Heart right ventricle (tissue), 16 donors: ENCODE measurements around the gene TBL2. TPM values are rescaled to one million over a fixed set of nuclear protein-coding genes. Genes with fewer than 3 reads are reported as not detected.

Experiments used
- ATAC-seq, 8 donors: fragments of 200-7000 bp; cut with Tn5 transposase; one replicate each; pipeline ENCODE4 v1.9.1; 2020; ENCODE audit warnings: mild to moderate bottlenecking in 8 of 8, moderate library complexity in 8 of 8, moderate number of reproducible peaks in 1 of 8
- DNase-seq, 2 donors: peaks; one replicate each; pipeline ENCODE4 v3.0.0-alpha.2; 2020
- H3K27ac ChIP-seq, 10 donors: fragments of 200-600 bp; sonication (generic) in 2 of 10; one replicate each; pipeline versions ENCODE4 v1.5.0 to v1.8.0; 2020 to 2022; ENCODE audit warnings: mild to moderate bottlenecking in 3 of 10
- H3K27me3 ChIP-seq, 7 donors: fragments of 200-600 bp; one replicate each; pipeline ENCODE4 v1.8.0; 2021 to 2022; ENCODE audit warnings: mild to moderate bottlenecking in 2 of 7
- H3K36me3 ChIP-seq, 9 donors: fragments of 200-600 bp; sonication (generic) in 1 of 9; one replicate each; pipeline versions ENCODE4 v1.5.0 to v1.8.0; 2020 to 2022; ENCODE audit warnings: mild to moderate bottlenecking in 2 of 9
- H3K4me1 ChIP-seq, 9 donors: fragments of 200-600 bp; sonication (generic) in 1 of 9; one replicate each; pipeline versions ENCODE4 v1.5.0 to v1.8.0; 2020 to 2022; ENCODE audit warnings: mild to moderate bottlenecking in 4 of 9
- H3K4me3 ChIP-seq, 10 donors: fragments of 200-600 bp; sonication (generic) in 2 of 10; one replicate each; pipeline versions ENCODE4 v1.5.0 to v1.8.0; 2020 to 2022; ENCODE audit warnings: mild to moderate bottlenecking in 7 of 10, moderate library complexity in 2 of 10
- H3K9me3 ChIP-seq, 11 donors: fragments of 200-600 bp in 10 of 11; sonication (generic) in 2 of 11; one replicate each; pipeline versions ENCODE4 v1.5.0 to v1.8.0; 2013 to 2022; ENCODE audit warnings: mild to moderate bottlenecking in 2 of 11, control low read depth in 1 of 11, moderate library complexity in 1 of 11
- WGBS, 2 donors: extraction: QIAGEN DNeasy Blood & Tissue Kit; methylation state at CpG; one replicate each; pipeline ENCODE4 v1.1.7; 2013; ENCODE audit warnings: inconsistent platforms in 1 of 2; 5-methylcytosine and 5-hydroxymethylcytosine counted together
- intact Hi-C, 10 donors: fragments of 100-400 bp; cut with DNase I; formaldehyde crosslinking; loops; one replicate each; pipeline versions ENCODE4 v1.11.1 to v1.14.2; 2022
- polyA plus RNA-seq, 2 donors: library from polyadenylated mRNA; stranded (reverse); fragments of 200-250 nt; gene quantifications; one replicate each; pipeline ENCODE4 v1.2.3, GENCODE V29; 2013
- total RNA-seq, 10 donors: library from RNA; stranded (reverse); fragmentation: NEBNext Ultra II Directional in 3 of 10; extraction: Animal tissue kit (Norgen Biotek cat#: 25700) in 3 of 10; gene quantifications; one replicate each; pipeline versions ENCODE4 v1.2.1 to v1.2.4, GENCODE V29; 2021 to 2023
- TF ChIP-seq, protein P1 (sequence below), 9 donors: fragments of 200-600 bp; sonication (generic) in 2 of 9; IDR thresholded peaks; one replicate each; pipeline versions ENCODE4 v1.5.0 to v1.8.0; 2021 to 2022; ENCODE audit warnings: antibody characterized with exemption in 9 of 9, mild to moderate bottlenecking in 5 of 9, moderate library complexity in 1 of 9
- donor health status: Arrhythmogenic right ventricular cardiomyopathy.
- donor health status: ischemic (EF 13 %, LVEDD 7.1; RV severe dilation, severe dysfunction).
- donor health status: healthy with polysubstance abuse.
- donor health status: DM: no; HTN: yes; CAD: no.
- donor health status: DM: no; HTN: no; CAD: no.
- donor health status: ischemic (EF 25% LVEDD 6.9; RV normal size, moderate dysfunction).
- donor health status: ischemic (EF 25% LVEDD 5.7; RV mildly dilated, moderate dysfunction).
- donor health status: healthy.
- donor health status: DM: yes; HTN: yes; CAD: no.
- donor health status: Ischemic cardiomyopathy.
- donor health status: ischemic (EF 35%, LVEDD 5.7; RV mildly dilated, moderate dysfunction).
- donor health status: nonischemic (EF 11% LVEDD 7.7; RV severe dilation, severe dysfunction).
- donor health status: DM: yes; HTN: yes; CAD: no.
- donor health status: PGD.
- donor health status: ischemic (EF 29% LVEDD 5.4; RV normal size, mild dysfunction).
- donor health status: nonischemic (EF 23%, LVEDD 6.1; RV moderate dilation, normal function).

Gene TBL2
- total and polyA plus RNA-seq, 12 donors: 6.9 to 22.1 (median 10.4) TPM

- DNase-seq: no peak
- Histone ChIP-seq H3K27ac (no peak overlapping the region), H3K9me3 (no peaks in the 10 kb centered on the region), H3K27me3 (peaks cover 0 to 64% (median 29%) of the 10 kb centered on the region in 7 donors), H3K4me1 (no peaks in the 10 kb centered on the region), H3K36me3 (no peaks in the 10 kb centered on the region), H3K4me3 (no peak overlapping the region)
- intact Hi-C loops: loop anchor here in 5 of 10 donors (10.0 kb wide), 2 partner anchors 65 to 255 kb away; partner anchors contain the start of gene VPS37D (in 1 of the 5)
- TF ChIP-seq, protein P1, sequence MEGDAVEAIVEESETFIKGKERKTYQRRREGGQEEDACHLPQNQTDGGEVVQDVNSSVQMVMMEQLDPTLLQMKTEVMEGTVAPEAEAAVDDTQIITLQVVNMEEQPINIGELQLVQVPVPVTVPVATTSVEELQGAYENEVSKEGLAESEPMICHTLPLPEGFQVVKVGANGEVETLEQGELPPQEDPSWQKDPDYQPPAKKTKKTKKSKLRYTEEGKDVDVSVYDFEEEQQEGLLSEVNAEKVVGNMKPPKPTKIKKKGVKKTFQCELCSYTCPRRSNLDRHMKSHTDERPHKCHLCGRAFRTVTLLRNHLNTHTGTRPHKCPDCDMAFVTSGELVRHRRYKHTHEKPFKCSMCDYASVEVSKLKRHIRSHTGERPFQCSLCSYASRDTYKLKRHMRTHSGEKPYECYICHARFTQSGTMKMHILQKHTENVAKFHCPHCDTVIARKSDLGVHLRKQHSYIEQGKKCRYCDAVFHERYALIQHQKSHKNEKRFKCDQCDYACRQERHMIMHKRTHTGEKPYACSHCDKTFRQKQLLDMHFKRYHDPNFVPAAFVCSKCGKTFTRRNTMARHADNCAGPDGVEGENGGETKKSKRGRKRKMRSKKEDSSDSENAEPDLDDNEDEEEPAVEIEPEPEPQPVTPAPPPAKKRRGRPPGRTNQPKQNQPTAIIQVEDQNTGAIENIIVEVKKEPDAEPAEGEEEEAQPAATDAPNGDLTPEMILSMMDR (IDR thresholded peaks at IDR 0.05): no peak
- ATAC-seq: no peak
- 71 to 73% methylated on average over 7 of the region's 7 CpGs for WGBS, 2 donors
Measured at GRCh38 chr7:73599916-73600315, 21.5 kb upstream of the TBL2 start.

DNA sequence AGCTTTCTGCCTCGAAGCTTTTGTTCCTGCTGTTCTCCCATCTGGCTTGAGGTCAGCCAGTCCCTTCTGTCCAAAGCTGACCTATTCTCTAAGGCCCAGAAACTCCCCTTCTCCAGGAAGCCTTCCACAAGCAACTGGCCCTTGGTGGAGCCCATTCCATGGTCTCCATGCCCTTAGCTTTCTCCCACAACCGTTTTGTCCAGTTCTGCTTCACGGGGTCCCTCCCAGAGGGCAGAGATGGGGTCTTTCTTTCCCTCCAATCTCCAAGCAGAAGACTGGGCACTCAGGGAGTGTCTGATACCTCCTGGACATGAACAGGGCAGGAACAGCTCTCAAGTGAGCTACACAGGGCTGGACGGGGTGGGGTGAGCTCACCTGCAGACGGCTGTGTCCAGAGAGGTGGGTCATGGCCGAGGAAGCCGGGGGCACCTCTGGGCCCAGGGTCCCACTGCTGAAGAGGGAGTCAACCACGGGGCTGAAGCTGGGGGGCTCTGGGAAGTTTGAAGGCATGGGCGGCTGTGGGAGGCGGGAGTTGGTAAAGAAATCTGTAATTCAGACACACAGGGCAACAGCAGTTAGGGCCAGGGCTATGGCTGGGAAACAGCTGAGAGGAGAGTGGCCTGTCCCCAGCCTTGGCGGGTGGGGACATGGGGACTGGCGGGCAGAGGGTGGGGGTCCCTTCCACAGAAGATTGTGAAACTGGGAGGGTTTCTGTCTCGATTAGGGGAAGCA, 20.9 kb upstream of the TBL2 start:
- H3K36me3 ChIP-seq: no peaks in the 10 kb centered on the region
- H3K4me1 ChIP-seq: no peaks in the 10 kb centered on the region
- TF ChIP-seq, protein P1 (IDR thresholded peaks at IDR 0.05): no peak
- no peak for ATAC-seq
- H3K9me3 ChIP-seq: no peaks in the 10 kb centered on the region
- no peak overlapping the region for H3K4me3 ChIP-seq
- 71 to 75% methylated on average over 13 of the region's 13 CpGs for WGBS, 2 donors
- intact Hi-C loops: no loop called here
- DNase-seq: no peak
- H3K27ac ChIP-seq: no peak overlapping the region
- H3K27me3 ChIP-seq: peaks cover 0 to 59% (median 29%) of the 10 kb centered on the region in 7 donors

- peaks cover 0 to 48% (median 24%) of the 10 kb centered on the region in 7 donors for H3K27me3 ChIP-seq
- TF ChIP-seq, protein P1 (IDR thresholded peaks at IDR 0.05): no peak
- ATAC-seq: no peak
- no peaks in the 10 kb centered on the region for H3K4me1 ChIP-seq
- 90% methylated on average over 5 of the region's 5 CpGs for WGBS, 2 donors
- no peaks in the 10 kb centered on the region for H3K9me3 ChIP-seq
- no peak overlapping the region for H3K4me3 ChIP-seq
- no peak overlapping the region for H3K27ac ChIP-seq
- no peaks in the 10 kb centered on the region for H3K36me3 ChIP-seq
- no peak for DNase-seq
- intact Hi-C loops: no loop called here
Measured at GRCh38 chr7:73597978-73598782, 19.8 kb upstream of the TBL2 start.

- Histone ChIP-seq H3K27ac (no peak overlapping the region), H3K27me3 (peaks cover 0 to 41% (median 12%) of the 10 kb centered on the region in 7 donors), H3K36me3 (no peaks in the 10 kb centered on the region), H3K4me1 (no peaks in the 10 kb centered on the region), H3K9me3 (no peaks in the 10 kb centered on the region), H3K4me3 (no peak overlapping the region)
- TF ChIP-seq, protein P1 (IDR thresholded peaks at IDR 0.05): no peak
- DNase-seq: no peak
- 53 to 57% methylated on average over 37 of the region's 37 CpGs for WGBS, 2 donors
- ATAC-seq: no peak
- intact Hi-C loops: no loop called here
Measured at GRCh38 chr7:73596191-73597065, 18.0 kb upstream of the TBL2 start.
